GOT3 (cell line): ENCODE results near the gene FBXL13.
"Not testable (repeated sequence)": the region's sequence is repeated elsewhere in the genome, so short reads cannot be mapped to it uniquely, and the experiment has no call there.

Experiments used
- DNase-seq: peaks from one replicate; lab custom pipeline; 2025; ENCODE audit warnings: mixed read lengths; lab: John Stamatoyannopoulos, UW

The FBXL13 gene

GRCh38 chr7:102856036-102856435 is 218.6 kb downstream of the FBXL13 start:
- no peak for DNase-seq

GRCh38 chr7:102849538-102849937 is 225.1 kb downstream of the FBXL13 start:
- no peak for DNase-seq

GRCh38 chr7:102849079-102849478 is 225.5 kb downstream of the FBXL13 start:
- DNase-seq, result no peak

GRCh38 chr7:102845346-102845745 is 229.2 kb downstream of the FBXL13 start:
- no peak for DNase-seq

GRCh38 chr7:102843850-102844249 is 230.7 kb downstream of the FBXL13 start:
- no peak for DNase-seq

GRCh38 chr7:102842284-102842683 is 232.3 kb downstream of the FBXL13 start:
- DNase-seq, result no peak

- no peak for DNase-seq
Observed at GRCh38 chr7:102841290-102841689, 233.3 kb downstream of the FBXL13 start.

- no peak for DNase-seq
Observed at GRCh38 chr7:102840404-102840803, 234.2 kb downstream of the FBXL13 start.

GRCh38 chr7:102838572-102839101 is 236.0 kb downstream of the FBXL13 start:
- DNase-seq, result not testable (repeated sequence)

GRCh38 chr7:102837802-102838201 is 236.8 kb downstream of the FBXL13 start:
- DNase-seq, result no peak

GRCh38 chr7:102836977-102837376 is 237.6 kb downstream of the FBXL13 start:
- no peak for DNase-seq

GRCh38 chr7:102836191-102836919 is 238.2 kb downstream of the FBXL13 start:
- DNase-seq, result no peak

- DNase-seq, result no peak
Observed at GRCh38 chr7:102834999-102835398, 239.6 kb downstream of the FBXL13 start.

GRCh38 chr7:102834466-102834865 is 240.1 kb downstream of the FBXL13 start:
- no peak for DNase-seq

- no peak for DNase-seq
Observed at GRCh38 chr7:102833343-102833742, 241.3 kb downstream of the FBXL13 start.

GRCh38 chr7:102832674-102833073 is 241.9 kb downstream of the FBXL13 start:
- DNase-seq, result no peak

GRCh38 chr7:102830197-102830596 is 244.4 kb downstream of the FBXL13 start:
- no peak for DNase-seq

GRCh38 chr7:102829075-102829474 is 245.5 kb downstream of the FBXL13 start:
- no peak for DNase-seq

- DNase-seq, result no peak
Observed at GRCh38 chr7:102828286-102828685, 246.3 kb downstream of the FBXL13 start.

GRCh38 chr7:102823390-102824119 is 251.0 kb downstream of the FBXL13 start:
- no peak for DNase-seq

GRCh38 chr7:102821994-102822747 is 252.4 kb downstream of the FBXL13 start:
- DNase-seq, result no peak

- no peak for DNase-seq
Observed at GRCh38 chr7:102819151-102819550, 255.4 kb downstream of the FBXL13 start.
